ENCODE data around the gene GAS2L1. TPM values are rescaled to one million over a fixed set of nuclear protein-coding genes. Genes with fewer than 3 reads are reported as not detected.
A peak's percentile ranks its signal among the peaks of the same experiment; 100 is the strongest.

GAS2L1 gene
- total RNA-seq (10 to 100 TPM; 13.8 to 41.5 (median 35.4) TPM), polyA plus RNA-seq (10 to 100 TPM in 1 of 3 donors, 1 to 10 TPM in 2; 7.0 to 21.7 (median 8.5) TPM)
- long read RNA-seq, donor 1, transcript GAS2L1-208 (6 exons, 2,925 nt) = major isoform, 5 of 13 reads
- long read RNA-seq, donor 1, partial matches to known transcripts = 5 of 13 reads
- long read RNA-seq, donor 1, other reads (novel, unspliced or antisense) = 0 of 13 reads
- long read RNA-seq, donor 2, partial matches to known transcripts = 0 of 4 reads
- long read RNA-seq, donor 2, other reads (novel, unspliced or antisense) = 0 of 4 reads

GRCh38 chr22:29306175-29306834 lies at the start of gene GAS2L1:
Gene GAS2L1, plus strand, starts transcription at chr22:29306650. Its CDS starts 1,456 bp downstream, at chr22:29308106.
- intact Hi-C loops (cut with DNase I; ENCODE audit: low total_unique reads) = no loop called here
- Histone ChIP-seq H3K27me3 (replicated peaks in 1 of 7) (peaks cover 0 to 48% (median 9%) of the 10 kb centered on the region in 7 donors), H3K27ac (peak within 1 kb of the TSS; percentile 51 to 89 (median 77)), H3K9me3 (no peaks in the 10 kb centered on the region), H3K36me3 (peaks cover 0 to 8% (median under 1%) of the 10 kb centered on the region in 6 donors), H3K4me1 (peaks cover 26 to 82% (median 66%) of the 10 kb centered on the region in 6 donors), H3K4me3 (peak within 1 kb of the TSS; percentile 60 to 89 (median 72))
- peak; percentile 26 to 77 (median 70) for TF ChIP-seq POLR2AphosphoS5 (IDR thresholded peaks at IDR 0.05)
- peak; percentile 5 to 83 (median 70) for TF ChIP-seq CTCF (IDR thresholded peaks at IDR 0.05 in 8 of 11, conservative IDR thresholded peaks at IDR 0.05 in 3 of 11)
- no peak for TF ChIP-seq POLR2A (IDR thresholded peaks at IDR 0.05)
- WGBS, 5 donors = 0 to 2% (median 1%) methylated on average over 2 to 40 of the region's 40 CpGs
- peak; percentile 89 for DNase-seq

GRCh38 chr22:29257751-29258181 lies 48.7 kb upstream of the GAS2L1 start:
- no peak for TF ChIP-seq CTCF (IDR thresholded peaks at IDR 0.05 in 8 of 11, conservative IDR thresholded peaks at IDR 0.05 in 3 of 11)
- peak; percentile 25 to 57 (median 51) for TF ChIP-seq POLR2AphosphoS5 (IDR thresholded peaks at IDR 0.05)
- Histone ChIP-seq H3K4me3 (no peak overlapping the region), H3K27ac (peak overlapping the region in 1 of 8 donors; percentile 53), H3K36me3 (peaks cover 0 to 73% (median 4%) of the 10 kb centered on the region in 6 donors), H3K4me1 (peaks cover 0 to 8% (median 2%) of the 10 kb centered on the region in 6 donors), H3K9me3 (no peaks in the 10 kb centered on the region), H3K27me3 (replicated peaks in 1 of 7) (no peaks in the 10 kb centered on the region)
- intact Hi-C loops (cut with DNase I; ENCODE audit: low total_unique reads) = no loop called here
- no peak for DNase-seq
- 68 to 87% (median 76%) methylated on average over 6 to 8 of the region's 8 CpGs for WGBS, 5 donors

DNA sequence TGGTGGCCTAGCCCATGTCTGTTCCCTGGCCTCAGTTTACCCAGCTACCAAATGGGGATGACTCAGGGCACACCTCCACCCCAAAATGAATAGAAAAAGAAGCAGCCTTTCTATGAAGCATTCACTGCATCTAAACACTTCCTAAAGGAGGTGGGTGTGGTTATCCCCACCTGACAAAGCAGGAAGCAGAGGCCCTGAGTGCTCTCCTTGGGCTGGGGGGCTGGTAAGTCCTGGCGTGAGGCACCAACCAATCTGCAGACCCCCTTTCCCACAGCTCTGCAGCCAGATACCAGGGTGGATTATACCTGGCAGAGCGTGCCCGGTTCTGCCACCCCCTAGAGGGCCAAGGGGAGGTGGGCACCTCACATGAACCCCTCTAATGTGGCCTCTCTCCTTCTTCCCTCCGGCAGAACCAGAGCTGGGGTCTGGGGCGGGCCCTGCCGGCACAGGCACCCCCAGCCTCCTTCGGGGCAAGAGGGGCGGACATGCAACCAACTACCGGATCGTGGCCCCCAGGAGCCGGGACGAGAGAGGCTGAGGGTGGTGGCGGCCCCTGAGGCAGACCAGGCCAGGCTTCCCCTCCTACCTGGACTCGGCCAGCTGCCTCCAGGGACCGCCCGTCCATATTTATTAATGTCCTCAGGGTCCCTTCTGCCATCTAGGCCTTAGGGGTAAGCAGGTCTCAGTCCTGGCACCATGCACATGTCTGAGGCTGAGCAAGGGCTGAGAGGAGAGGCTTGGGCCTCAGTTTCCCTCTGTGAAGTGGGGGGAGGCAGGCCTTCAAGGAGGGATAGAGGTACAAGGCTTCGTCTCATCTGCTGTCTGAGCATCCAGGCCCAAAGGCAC lies 47.8 kb upstream of the GAS2L1 start:
- TF ChIP-seq POLR2AphosphoS5 (IDR thresholded peaks at IDR 0.05) = peak in 2 of 3 donors; percentile 41 to 54
- TF ChIP-seq CTCF (IDR thresholded peaks at IDR 0.05 in 8 of 11, conservative IDR thresholded peaks at IDR 0.05 in 3 of 11) = no peak

More for the DNA sequence above, 47.8 kb upstream of the GAS2L1 start:
- peak; percentile 74 for DNase-seq
- WGBS, 5 donors = 87 to 93% (median 92%) methylated on average over 5 to 17 of the region's 17 CpGs
- H3K27me3 ChIP-seq (replicated peaks in 1 of 7) = no peaks in the 10 kb centered on the region
- no peaks in the 10 kb centered on the region for H3K9me3 ChIP-seq
- H3K36me3 ChIP-seq = peaks cover 0 to 79% (median 4%) of the 10 kb centered on the region in 6 donors
- no peak overlapping the region for H3K4me3 ChIP-seq
- peak overlapping the region in 1 of 8 donors; percentile 53 for H3K27ac ChIP-seq
- peaks cover 0 to 11% (median 2%) of the 10 kb centered on the region in 6 donors for H3K4me1 ChIP-seq
- intact Hi-C loops (cut with DNase I; ENCODE audit: low total_unique reads) = no loop called here
